Heart left ventricle (tissue), 13 donors: Measurements from ENCODE around the gene COL17A1.
A peak's percentile ranks its signal among the peaks of the same experiment; 100 is the strongest.

ENCODE experiments used
- CTCF ChIP-seq, 12 donors: fragments of 200-600 bp; sonication (generic) in 4 of 12; IDR thresholded peaks; one replicate each; pipeline versions ENCODE4 v1.5.0 to v1.8.0; 2018 to 2022; ENCODE audit warnings: antibody characterized with exemption in 12 of 12, mild to moderate bottlenecking in 5 of 12
- POLR2A ChIP-seq, 2 donors: fragments of 450-650 bp; IDR thresholded peaks; one replicate each; pipeline ENCODE4 v1.6.1; 2017; ENCODE audit warnings: antibody characterized with exemption in 2 of 2, mild to moderate bottlenecking in 2 of 2, moderate library complexity in 2 of 2
- donor health status: ischemic (EF 13 %, LVEDD 7.1; RV severe dilation, severe dysfunction).
- donor health status: DM: no; HTN: yes; CAD: no.
- donor health status: DM: no; HTN: no; CAD: no.
- donor health status: ischemic (EF 25% LVEDD 6.9; RV normal size, moderate dysfunction).
- donor health status: ischemic (EF 25% LVEDD 5.7; RV mildly dilated, moderate dysfunction).
- donor health status: ischemic (EF 35%, LVEDD 5.7; RV mildly dilated, moderate dysfunction).
- donor health status: nonischemic (EF 11% LVEDD 7.7; RV severe dilation, severe dysfunction).
- donor health status: DM: yes; HTN: yes; CAD: no.
- donor health status: PGD.
- donor health status: ischemic (EF 29% LVEDD 5.4; RV normal size, mild dysfunction).
- donor health status: nonischemic (EF 23%, LVEDD 6.1; RV moderate dilation, normal function).

GRCh38 chr10:104080762-104081161 is 4.9 kb downstream of the COL17A1 start:
- no peak for TF ChIP-seq POLR2A (IDR thresholded peaks at IDR 0.05)
- peak in 7 of 12 donors; percentile 6 to 56 (median 38) for TF ChIP-seq CTCF (IDR thresholded peaks at IDR 0.05)
